HepG2 (cell line): Measurements from ENCODE around the gene SIK2. TPM values are rescaled to one million over a fixed set of nuclear protein-coding genes. Genes with fewer than 3 reads are reported as not detected.

Source experiments
- ATAC-seq: fragments of 200-7000 bp; cut with Tn5 transposase; 3 replicates; pipeline ENCODE4 v1.9.1; 2020; ENCODE audit warnings: mild to moderate bottlenecking, moderate library complexity
- BruUV-seq: library from RNA; stranded (reverse); fragments of 400-500 nt; replicated peaks from 2 replicates; lab custom pipeline; 2021; lab: Mats Ljungman, UMichigan
- CTCF ChIA-PET: fragments of 300-600 bp; formaldehyde crosslinking; extraction: SDS; loops from one replicate; lab custom pipeline; 2021; ENCODE audit warnings: low total read pairs, inconsistent platforms, low intra/inter-chr PET ratio; lab: Yijun Ruan, JAX
- POLR2A ChIA-PET: fragments of 350-600 bp; sonication (Branson Sonifier 250); formaldehyde crosslinking; loops from one replicate; lab custom pipeline; 2020; ENCODE audit warnings: antibody characterized with exemption, inconsistent platforms; lab: Yijun Ruan, JAX
- DNase-seq: peaks from one replicate; pipeline ENCODE4 v3.0.0-alpha.2; 2015; ENCODE audit warnings: low spot score
- FAIRE-seq: peaks from 3 replicates; lab custom pipeline; 2011; peaks lifted over from hg19 to GRCh38; lab: Jason Lieb, UNC
- H2AFZ ChIP-seq: one replicate; pipeline ENCODE4 v1.6.1; 2011; ENCODE audit warnings: low read length, inconsistent platforms
- H3K27ac ChIP-seq: fragments of 300-600 bp; 3 replicates; pipeline ENCODE4 v1.8.0; 2011; ENCODE audit warnings: mixed run types, mild to moderate bottlenecking, mixed read lengths, low read length, inconsistent platforms; ENCODE audit not compliant: insufficient read depth; ENCODE audit errors: extremely low read length
- H3K27me3 ChIP-seq, 2 experiments: fragments of 200-600 bp in 1 of 2; 2 replicates in 1 of 2; 3 replicates in 1 of 2; pipeline versions ENCODE4 v1.6.0 to v1.8.0; 2011; ENCODE audit warnings: low read length in 2 of 2, mild to moderate bottlenecking in 2 of 2, moderate library complexity in 2 of 2, inconsistent platforms in 1 of 2; ENCODE audit not compliant: insufficient read depth in 2 of 2, control insufficient read depth in 1 of 2
- H3K36me3 ChIP-seq, 2 experiments: fragments of 200-600 bp in 1 of 2; replicated peaks in 1 of 2; 2 replicates in 1 of 2; 3 replicates in 1 of 2; pipeline versions ENCODE4 v1.5.1 to v1.8.0; 2011; ENCODE audit warnings: low read length in 2 of 2, inconsistent platforms in 1 of 2; ENCODE audit not compliant: insufficient read depth in 2 of 2, control insufficient read depth in 1 of 2
- H3K4me1 ChIP-seq: 2 replicates; pipeline ENCODE4 v1.5.1; 2012; ENCODE audit warnings: low read length, inconsistent platforms; ENCODE audit not compliant: insufficient read depth
- H3K4me2 ChIP-seq: 2 replicates; pipeline ENCODE4 v1.6.0; 2011; ENCODE audit warnings: low read depth, low read length, inconsistent platforms
- H3K4me3 ChIP-seq, 3 experiments: fragments of 200-600 bp in 1 of 3; sonication (generic), shearing (Covaris generic) in 1 of 3; replicated peaks in 1 of 3; 2 replicates each; pipeline ENCODE4 v1.5.1; 2011 to 2016; ENCODE audit warnings: low read length in 3 of 3, inconsistent platforms in 2 of 3, low read depth in 2 of 3, mild to moderate bottlenecking in 2 of 3, control low read depth in 1 of 3, mixed read lengths in 1 of 3; ENCODE audit not compliant: insufficient read depth in 1 of 3
- H3K79me2 ChIP-seq: one replicate; pipeline ENCODE4 v1.6.1; 2011; ENCODE audit warnings: low read length, inconsistent platforms; ENCODE audit not compliant: insufficient read depth
- H3K9ac ChIP-seq: 2 replicates; pipeline ENCODE4 v1.6.0; 2011; ENCODE audit warnings: mild to moderate bottlenecking, low read depth, low read length, inconsistent platforms; ENCODE audit not compliant: insufficient read depth
- H3K9me3 ChIP-seq: 2 replicates; pipeline ENCODE4 v1.5.1; 2012; ENCODE audit warnings: mild to moderate bottlenecking, low read length
- H4K20me1 ChIP-seq: 2 replicates; pipeline ENCODE4 v1.6.0; 2011; ENCODE audit warnings: inconsistent platforms, mild to moderate bottlenecking, low read length, moderate library complexity; ENCODE audit not compliant: insufficient read depth
- EHMT2 ChIP-seq: fragments of 200-600 bp; sonication (generic); IDR thresholded peaks from 2 replicates; pipeline ENCODE4 v1.7.0; 2017; ENCODE audit warnings: antibody characterized with exemption, low read depth, low read length, borderline replicate concordance
- KAT8 ChIP-seq: IDR thresholded peaks from 2 replicates; pipeline ENCODE4 v1.6.1; 2016; ENCODE audit warnings: missing genetic modification reagents, missing compliant biosample characterization
- KLF11 ChIP-seq: IDR thresholded peaks from 2 replicates; pipeline ENCODE4 v1.6.1; 2016; ENCODE audit warnings: missing compliant biosample characterization
- PRPF4 ChIP-seq: fragments of 200-400 bp; formaldehyde crosslinking; IDR thresholded peaks from 2 replicates; pipeline ENCODE4 v1.6.1; 2016; ENCODE audit warnings: low read length, low read depth; ENCODE audit not compliant: poor library complexity, severe bottlenecking
- SOX6 ChIP-seq, 2 experiments: fragments of 450-650 bp in 1 of 2; sonication (generic) in 1 of 2; formaldehyde crosslinking in 1 of 2; IDR thresholded peaks; 2 replicates each; pipeline versions ENCODE4 v1.4.0 to v1.6.1; 2017 to 2020; ENCODE audit warnings: antibody characterized with exemption in 1 of 2, mild to moderate bottlenecking in 1 of 2, missing genetic modification reagents in 1 of 2
- ZNF562 ChIP-seq: sonication (generic); formaldehyde crosslinking; IDR thresholded peaks from 2 replicates; pipeline ENCODE4 v1.8.0; 2022; ENCODE audit warnings: missing genetic modification reagents, borderline replicate concordance
- ZNF747 ChIP-seq: sonication (generic); formaldehyde crosslinking; IDR thresholded peaks from 2 replicates; pipeline ENCODE4 v1.8.1; 2023; ENCODE audit warnings: missing genetic modification reagents, mild to moderate bottlenecking, borderline replicate concordance
- WGBS: methylation state at CpG from one replicate; pipeline ENCODE4 v1.1.6; 2017; ENCODE audit warnings: low lambda C conversion rate; 5-methylcytosine and 5-hydroxymethylcytosine counted together
- in situ Hi-C: cut with HindIII; loops from 2 replicates; pipeline ENCODE4 v1.10.0; 2017; ENCODE audit warnings: low pct_unique_long_range_greater_than_20kb; ENCODE audit not compliant: extremely low pct_ligation_motif_present
- intact Hi-C: fragments of 100-400 bp; cut with micrococcal nuclease; formaldehyde crosslinking; loops from one replicate; pipeline ENCODE4 v1.10.0; 2022; ENCODE audit not compliant: unreplicated experiment
- polyA plus RNA-seq, 8 experiments: library from polyadenylated mRNA; depleted of rRNA in 3 of 8; stranded (reverse) in 7 of 8; unstranded in 1 of 8; fragments of >200 nt; fragmentation: Illumina TruSeq in 4 of 8; extraction: Trizol in 4 of 8; gene quantifications; 2 replicates each; pipeline versions ENCODE4 v1.2.1 to v1.2.3, GENCODE V29; 2011 to 2016; ENCODE audit warnings: low read depth in 4 of 8, missing spikeins in 1 of 8, mixed read lengths in 1 of 8; ENCODE audit not compliant: insufficient read depth in 1 of 8
- total RNA-seq, 5 experiments: library from RNA; depleted of rRNA; stranded (reverse); fragments of >200 nt; fragmentation: Illumina TruSeq; extraction: Trizol; gene quantifications; 2 replicates each; pipeline ENCODE4 v1.2.3, GENCODE V29; 2016; ENCODE audit warnings: low read depth in 1 of 5
- TF ChIP-seq, protein P1 (sequence below): sonication (generic); formaldehyde crosslinking; IDR thresholded peaks from 2 replicates; pipeline ENCODE4 v1.4.0; 2020; ENCODE audit warnings: missing genetic modification reagents
- TF ChIP-seq, protein P2 (sequence below): sonication (generic); formaldehyde crosslinking; IDR thresholded peaks from 2 replicates; pipeline ENCODE4 v1.4.0; 2020; ENCODE audit warnings: missing genetic modification reagents, borderline replicate concordance
- TF ChIP-seq, protein P3 (sequence below): sonication (generic); formaldehyde crosslinking; IDR thresholded peaks from 2 replicates; pipeline ENCODE4 v1.4.0; 2020; ENCODE audit warnings: missing genetic modification reagents

The SIK2 gene
- total and polyA plus RNA-seq, 2 of the 13 experiments (the other 11 are each of a cell fraction or from before 2014, with no cell fraction given) = 8.1 to 15.4 TPM

DNA sequence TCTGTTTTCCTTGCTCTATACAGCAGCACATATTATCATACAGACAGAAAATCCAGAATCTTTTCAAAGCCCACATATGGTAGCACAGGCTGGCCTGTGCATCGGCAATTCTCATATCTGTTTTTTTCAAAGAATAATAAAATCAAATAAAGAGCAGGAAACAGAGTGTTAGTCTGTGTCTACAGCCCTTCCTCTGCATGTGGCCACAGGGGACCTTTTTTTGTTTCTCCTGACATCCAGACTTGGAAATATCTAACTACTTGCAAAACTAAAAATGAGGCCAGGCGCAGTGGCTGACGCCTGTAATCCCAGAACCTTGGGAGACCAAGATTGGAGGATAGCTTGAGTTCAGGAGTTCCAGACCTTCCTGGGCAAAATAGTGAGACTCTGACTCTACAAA, 41.4 kb upstream of the SIK2 start (continued):
- TF ChIP-seq ZNF562 (CRISPR knock-in tag) = no peak
- TF ChIP-seq, all 625 proteins: peak for 0

DNA sequence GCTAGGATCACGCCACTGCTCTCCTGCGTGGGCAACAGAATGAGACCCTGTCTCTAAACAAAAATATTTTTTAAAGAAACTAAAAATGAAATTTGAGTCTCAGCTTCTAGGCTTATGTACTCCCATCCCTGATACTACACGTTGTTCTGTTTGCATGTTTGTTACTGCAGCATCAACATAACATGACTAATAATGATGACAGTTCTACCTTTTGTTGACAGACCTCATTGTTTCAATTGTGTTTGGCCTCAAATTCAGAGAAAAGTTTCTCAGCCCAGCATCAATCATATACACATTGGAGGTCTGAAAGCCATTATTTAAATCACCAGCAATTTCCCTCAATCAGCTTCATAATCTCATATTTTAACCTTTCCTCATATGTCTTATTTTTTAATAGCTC, 40.9 kb upstream of the SIK2 start:
- ATAC-seq (no peak), FAIRE-seq (no peak), DNase-seq (no peak)
- no TSS peak for BruUV-seq
- Histone ChIP-seq H3K79me2 (no peaks in the 10 kb centered on the region), H3K9me3 (peaks cover under 1% of the 10 kb centered on the region; the same call in 1 of the 2 replicates), H3K4me1 (peaks cover 46% of the 10 kb centered on the region), H2AFZ (no peak overlapping the region), H3K4me2 (no peak overlapping the region), H3K27me3 (no peaks in the 10 kb centered on the region), H3K36me3 (no peaks in the 10 kb centered on the region), H4K20me1 (no peaks in the 10 kb centered on the region), H3K9ac (no peak overlapping the region), H3K4me3 (no peak overlapping the region), H3K27ac (no peak overlapping the region)
- POLR2A ChIA-PET = no interaction called here
- in situ Hi-C loops = no loop called here
- WGBS = 69% methylated on average over 3 of the region's 3 CpGs
- CTCF ChIA-PET = no interaction called here
- intact Hi-C loops = loop anchor here (5.0 kb wide), 1 partner anchor 109 kb away; no protein-coding TSS in a partner anchor
- TF ChIP-seq, protein P1, sequence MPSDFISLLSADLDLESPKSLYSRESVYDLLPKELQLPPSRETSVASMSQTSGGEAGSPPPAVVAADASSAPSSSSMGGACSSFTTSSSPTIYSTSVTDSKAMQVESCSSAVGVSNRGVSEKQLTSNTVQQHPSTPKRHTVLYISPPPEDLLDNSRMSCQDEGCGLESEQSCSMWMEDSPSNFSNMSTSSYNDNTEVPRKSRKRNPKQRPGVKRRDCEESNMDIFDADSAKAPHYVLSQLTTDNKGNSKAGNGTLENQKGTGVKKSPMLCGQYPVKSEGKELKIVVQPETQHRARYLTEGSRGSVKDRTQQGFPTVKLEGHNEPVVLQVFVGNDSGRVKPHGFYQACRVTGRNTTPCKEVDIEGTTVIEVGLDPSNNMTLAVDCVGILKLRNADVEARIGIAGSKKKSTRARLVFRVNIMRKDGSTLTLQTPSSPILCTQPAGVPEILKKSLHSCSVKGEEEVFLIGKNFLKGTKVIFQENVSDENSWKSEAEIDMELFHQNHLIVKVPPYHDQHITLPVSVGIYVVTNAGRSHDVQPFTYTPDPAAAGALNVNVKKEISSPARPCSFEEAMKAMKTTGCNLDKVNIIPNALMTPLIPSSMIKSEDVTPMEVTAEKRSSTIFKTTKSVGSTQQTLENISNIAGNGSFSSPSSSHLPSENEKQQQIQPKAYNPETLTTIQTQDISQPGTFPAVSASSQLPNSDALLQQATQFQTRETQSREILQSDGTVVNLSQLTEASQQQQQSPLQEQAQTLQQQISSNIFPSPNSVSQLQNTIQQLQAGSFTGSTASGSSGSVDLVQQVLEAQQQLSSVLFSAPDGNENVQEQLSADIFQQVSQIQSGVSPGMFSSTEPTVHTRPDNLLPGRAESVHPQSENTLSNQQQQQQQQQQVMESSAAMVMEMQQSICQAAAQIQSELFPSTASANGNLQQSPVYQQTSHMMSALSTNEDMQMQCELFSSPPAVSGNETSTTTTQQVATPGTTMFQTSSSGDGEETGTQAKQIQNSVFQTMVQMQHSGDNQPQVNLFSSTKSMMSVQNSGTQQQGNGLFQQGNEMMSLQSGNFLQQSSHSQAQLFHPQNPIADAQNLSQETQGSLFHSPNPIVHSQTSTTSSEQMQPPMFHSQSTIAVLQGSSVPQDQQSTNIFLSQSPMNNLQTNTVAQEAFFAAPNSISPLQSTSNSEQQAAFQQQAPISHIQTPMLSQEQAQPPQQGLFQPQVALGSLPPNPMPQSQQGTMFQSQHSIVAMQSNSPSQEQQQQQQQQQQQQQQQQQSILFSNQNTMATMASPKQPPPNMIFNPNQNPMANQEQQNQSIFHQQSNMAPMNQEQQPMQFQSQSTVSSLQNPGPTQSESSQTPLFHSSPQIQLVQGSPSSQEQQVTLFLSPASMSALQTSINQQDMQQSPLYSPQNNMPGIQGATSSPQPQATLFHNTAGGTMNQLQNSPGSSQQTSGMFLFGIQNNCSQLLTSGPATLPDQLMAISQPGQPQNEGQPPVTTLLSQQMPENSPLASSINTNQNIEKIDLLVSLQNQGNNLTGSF (CRISPR knock-in tag) = no peak
- TF ChIP-seq ZNF747 (CRISPR knock-in tag) = no peak
- no peak for TF ChIP-seq KLF11 (CRISPR knock-in tag)
- TF ChIP-seq PRPF4 = no peak
- TF ChIP-seq, protein P2, sequence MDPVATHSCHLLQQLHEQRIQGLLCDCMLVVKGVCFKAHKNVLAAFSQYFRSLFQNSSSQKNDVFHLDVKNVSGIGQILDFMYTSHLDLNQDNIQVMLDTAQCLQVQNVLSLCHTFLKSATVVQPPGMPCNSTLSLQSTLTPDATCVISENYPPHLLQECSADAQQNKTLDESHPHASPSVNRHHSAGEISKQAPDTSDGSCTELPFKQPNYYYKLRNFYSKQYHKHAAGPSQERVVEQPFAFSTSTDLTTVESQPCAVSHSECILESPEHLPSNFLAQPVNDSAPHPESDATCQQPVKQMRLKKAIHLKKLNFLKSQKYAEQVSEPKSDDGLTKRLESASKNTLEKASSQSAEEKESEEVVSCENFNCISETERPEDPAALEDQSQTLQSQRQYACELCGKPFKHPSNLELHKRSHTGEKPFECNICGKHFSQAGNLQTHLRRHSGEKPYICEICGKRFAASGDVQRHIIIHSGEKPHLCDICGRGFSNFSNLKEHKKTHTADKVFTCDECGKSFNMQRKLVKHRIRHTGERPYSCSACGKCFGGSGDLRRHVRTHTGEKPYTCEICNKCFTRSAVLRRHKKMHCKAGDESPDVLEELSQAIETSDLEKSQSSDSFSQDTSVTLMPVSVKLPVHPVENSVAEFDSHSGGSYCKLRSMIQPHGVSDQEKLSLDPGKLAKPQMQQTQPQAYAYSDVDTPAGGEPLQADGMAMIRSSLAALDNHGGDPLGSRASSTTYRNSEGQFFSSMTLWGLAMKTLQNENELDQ (CRISPR knock-in tag) = no peak
- TF ChIP-seq, protein P3, sequence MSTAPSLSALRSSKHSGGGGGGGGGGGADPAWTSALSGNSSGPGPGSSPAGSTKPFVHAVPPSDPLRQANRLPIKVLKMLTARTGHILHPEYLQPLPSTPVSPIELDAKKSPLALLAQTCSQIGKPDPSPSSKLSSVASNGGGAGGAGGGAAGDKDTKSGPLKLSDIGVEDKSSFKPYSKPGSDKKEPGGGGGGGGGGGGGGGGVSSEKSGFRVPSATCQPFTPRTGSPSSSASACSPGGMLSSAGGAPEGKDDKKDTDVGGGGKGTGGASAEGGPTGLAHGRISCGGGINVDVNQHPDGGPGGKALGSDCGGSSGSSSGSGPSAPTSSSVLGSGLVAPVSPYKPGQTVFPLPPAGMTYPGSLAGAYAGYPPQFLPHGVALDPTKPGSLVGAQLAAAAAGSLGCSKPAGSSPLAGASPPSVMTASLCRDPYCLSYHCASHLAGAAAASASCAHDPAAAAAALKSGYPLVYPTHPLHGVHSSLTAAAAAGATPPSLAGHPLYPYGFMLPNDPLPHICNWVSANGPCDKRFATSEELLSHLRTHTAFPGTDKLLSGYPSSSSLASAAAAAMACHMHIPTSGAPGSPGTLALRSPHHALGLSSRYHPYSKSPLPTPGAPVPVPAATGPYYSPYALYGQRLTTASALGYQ (CRISPR knock-in tag) = no peak
- TF ChIP-seq KAT8 = no peak
- no peak for TF ChIP-seq EHMT2
- no peak for TF ChIP-seq SOX6 (IDR thresholded peaks at IDR 0.05)
- no peak for TF ChIP-seq SOX6 (CRISPR knock-in tag; IDR thresholded peaks at IDR 0.05)
